Progenitor cell of endocrine pancreas (in vitro differentiated cells): ENCODE data around the gene PRKN. TPM values are rescaled to one million over a fixed set of nuclear protein-coding genes. Genes with fewer than 3 reads are reported as not detected.

ENCODE experiments used
- DNase-seq: peaks from one replicate; pipeline ENCODE4 v3.0.0; 2021; ENCODE audit warnings: low spot score; ENCODE audit not compliant: unreplicated experiment
- H3K27ac Mint-ChIP-seq: 2 replicates; pipeline ENCODE4 v1.8.0; 2021; ENCODE audit warnings: mild to moderate bottlenecking, moderate library complexity, mixed read lengths
- H3K27me3 Mint-ChIP-seq: 2 replicates; pipeline ENCODE4 v1.8.0; 2021; ENCODE audit warnings: mixed read lengths
- H3K36me3 Mint-ChIP-seq: 2 replicates; pipeline ENCODE4 v1.8.0; 2022; ENCODE audit warnings: mixed read lengths; ENCODE audit not compliant: insufficient read depth
- H3K4me1 Mint-ChIP-seq: 2 replicates; pipeline ENCODE4 v1.8.0; 2021; ENCODE audit warnings: low read depth, mixed read lengths
- H3K4me3 Mint-ChIP-seq: 2 replicates; pipeline ENCODE4 v1.8.0; 2021; ENCODE audit warnings: low read depth, mild to moderate bottlenecking, moderate library complexity, mixed read lengths
- H3K9me3 Mint-ChIP-seq: 2 replicates; pipeline ENCODE4 v1.8.0; 2021; ENCODE audit warnings: low read depth, mixed read lengths
- CTCF ChIP-seq: fragments of 200-600 bp; sonication (generic); IDR thresholded peaks from one replicate; pipeline ENCODE4 v1.5.0; 2021; ENCODE audit warnings: antibody characterized with exemption, mild to moderate bottlenecking; ENCODE audit not compliant: unreplicated experiment
- total RNA-seq: library from RNA; stranded (reverse); gene quantifications from 2 replicates; pipeline ENCODE4 v1.2.1, GENCODE V29; 2021

Gene PRKN
- total RNA-seq, 1 donor from 2014 or later, result 4.6 TPM

GRCh38 chr6:162125659-162126058, 601.9 kb downstream of the PRKN start:
- Mint-ChIP-seq H3K27me3 (peaks cover 18% of the 10 kb centered on the region), H3K27ac (no peak overlapping the region), H3K4me1 (peaks cover 4% of the 10 kb centered on the region)

GRCh38 chr6:162124710-162125435, 602.7 kb downstream of the PRKN start:
- H3K4me3 Mint-ChIP-seq, result no peak overlapping the region
- no peak for TF ChIP-seq CTCF
- H3K9me3 Mint-ChIP-seq, result peaks cover 3% of the 10 kb centered on the region

More at GRCh38 chr6:162125659-162126058, 601.9 kb downstream of the PRKN start:
- H3K4me3 Mint-ChIP-seq, result no peak overlapping the region
- no peaks in the 10 kb centered on the region for H3K36me3 Mint-ChIP-seq
- no peak for TF ChIP-seq CTCF
- no peak for DNase-seq
- peaks cover 3% of the 10 kb centered on the region for H3K9me3 Mint-ChIP-seq

GRCh38 chr6:162123797-162124196, 603.8 kb downstream of the PRKN start:
- Mint-ChIP-seq H3K4me3 (no peak overlapping the region), H3K9me3 (peaks cover 3% of the 10 kb centered on the region), H3K27me3 (peaks cover 28% of the 10 kb centered on the region), H3K4me1 (peaks cover 4% of the 10 kb centered on the region), H3K36me3 (no peaks in the 10 kb centered on the region), H3K27ac (no peak overlapping the region)
- no peak for DNase-seq
- peak; percentile 50 for TF ChIP-seq CTCF

More at GRCh38 chr6:162124710-162125435, 602.7 kb downstream of the PRKN start:
- peaks cover 18% of the 10 kb centered on the region for H3K27me3 Mint-ChIP-seq
- H3K36me3 Mint-ChIP-seq, result no peaks in the 10 kb centered on the region
- peak overlapping the region; percentile 73 for H3K27ac Mint-ChIP-seq
- no peak for DNase-seq
- H3K4me1 Mint-ChIP-seq, result peaks cover 4% of the 10 kb centered on the region

GRCh38 chr6:162119341-162119740, 608.2 kb downstream of the PRKN start:
- TF ChIP-seq CTCF, result no peak
- Mint-ChIP-seq H3K4me1 (peaks cover 17% of the 10 kb centered on the region), H3K9me3 (no peaks in the 10 kb centered on the region), H3K27me3 (peaks cover 26% of the 10 kb centered on the region), H3K36me3 (no peaks in the 10 kb centered on the region), H3K4me3 (no peak overlapping the region), H3K27ac (no peak overlapping the region)
- DNase-seq, result no peak

- no peaks in the 10 kb centered on the region for H3K36me3 Mint-ChIP-seq
- H3K27me3 Mint-ChIP-seq, result peaks cover 24% of the 10 kb centered on the region
- no peak overlapping the region for H3K4me3 Mint-ChIP-seq
- H3K4me1 Mint-ChIP-seq, result peaks cover 17% of the 10 kb centered on the region
- no peaks in the 10 kb centered on the region for H3K9me3 Mint-ChIP-seq
- DNase-seq, result no peak
- no peak overlapping the region for H3K27ac Mint-ChIP-seq
- TF ChIP-seq CTCF, result no peak
Measured at GRCh38 chr6:162118706-162119105, 608.9 kb downstream of the PRKN start.
